ENCODE measurements around the gene HSDL2.

HSDL2 gene

GRCh38 chr9:112479221-112479620 lies 99.3 kb downstream of the HSDL2 start:
- Mint-ChIP-seq H3K36me3 (ENCODE audit: low read depth) (peaks cover 36% of the 10 kb centered on the region), H3K27me3 (no peaks in the 10 kb centered on the region), H3K4me1 (ENCODE audit: low read depth) (no peaks in the 10 kb centered on the region), H3K4me3 (no peak overlapping the region), H3K27ac (no peak overlapping the region), H3K9me3 (peaks cover 7% of the 10 kb centered on the region)
- no peak for DNase-seq

GRCh38 chr9:112484607-112485006 lies 104.7 kb downstream of the HSDL2 start:
- H3K4me1 Mint-ChIP-seq (ENCODE audit: low read depth) = peaks cover 32% of the 10 kb centered on the region
- H3K27ac Mint-ChIP-seq = no peak overlapping the region
- no peak for DNase-seq
- H3K36me3 Mint-ChIP-seq (ENCODE audit: low read depth) = peaks cover 14% of the 10 kb centered on the region
- H3K9me3 Mint-ChIP-seq = no peaks in the 10 kb centered on the region
- no peaks in the 10 kb centered on the region for H3K27me3 Mint-ChIP-seq
- H3K4me3 Mint-ChIP-seq = no peak overlapping the region

GRCh38 chr9:112485574-112485973 lies 105.7 kb downstream of the HSDL2 start:
- H3K9me3 Mint-ChIP-seq = no peaks in the 10 kb centered on the region
- DNase-seq = no peak
- H3K4me3 Mint-ChIP-seq = peak overlapping the region; percentile 96
- no peaks in the 10 kb centered on the region for H3K27me3 Mint-ChIP-seq
- peaks cover 14% of the 10 kb centered on the region for H3K36me3 Mint-ChIP-seq (ENCODE audit: low read depth)
- H3K27ac Mint-ChIP-seq = peak overlapping the region; percentile 95
- peaks cover 40% of the 10 kb centered on the region for H3K4me1 Mint-ChIP-seq (ENCODE audit: low read depth)

- H3K36me3 Mint-ChIP-seq (ENCODE audit: low read depth) = peaks cover 14% of the 10 kb centered on the region
- H3K4me3 Mint-ChIP-seq = peak within 1 kb of the TSS; percentile 96
- no peaks in the 10 kb centered on the region for H3K9me3 Mint-ChIP-seq
- H3K4me1 Mint-ChIP-seq (ENCODE audit: low read depth) = peaks cover 43% of the 10 kb centered on the region
- peak; percentile 89 for DNase-seq
- peak within 1 kb of the TSS; percentile 95 for H3K27ac Mint-ChIP-seq
- H3K27me3 Mint-ChIP-seq = no peaks in the 10 kb centered on the region
Measured at GRCh38 chr9:112486221-112487007, 106.5 kb downstream of the HSDL2 start, which contains the start of gene KIAA1958. KIAA1958 (plus strand) TSS chr9:112486827; CDS start chr9:112574081, 87,254 bp downstream.

- H3K27me3 Mint-ChIP-seq = no peaks in the 10 kb centered on the region
- DNase-seq = peak; percentile 76
- peak overlapping the region; percentile 93 for H3K4me3 Mint-ChIP-seq
- H3K4me1 Mint-ChIP-seq (ENCODE audit: low read depth) = peaks cover 43% of the 10 kb centered on the region
- peaks cover 14% of the 10 kb centered on the region for H3K36me3 Mint-ChIP-seq (ENCODE audit: low read depth)
- no peaks in the 10 kb centered on the region for H3K9me3 Mint-ChIP-seq
- H3K27ac Mint-ChIP-seq = peak overlapping the region; percentile 90
Measured at GRCh38 chr9:112487008-112487798, 107.3 kb downstream of the HSDL2 start.

GRCh38 chr9:112487799-112488340 lies 108.0 kb downstream of the HSDL2 start:
- no peaks in the 10 kb centered on the region for H3K9me3 Mint-ChIP-seq
- peaks cover 43% of the 10 kb centered on the region for H3K4me1 Mint-ChIP-seq (ENCODE audit: low read depth)
- no peak for DNase-seq
- peak overlapping the region; percentile 90 for H3K27ac Mint-ChIP-seq
- H3K27me3 Mint-ChIP-seq = no peaks in the 10 kb centered on the region
- peak overlapping the region; percentile 93 for H3K4me3 Mint-ChIP-seq
- peaks cover 19% of the 10 kb centered on the region for H3K36me3 Mint-ChIP-seq (ENCODE audit: low read depth)

- H3K27me3 Mint-ChIP-seq = no peaks in the 10 kb centered on the region
- H3K4me1 Mint-ChIP-seq (ENCODE audit: low read depth) = peaks cover 43% of the 10 kb centered on the region
- H3K9me3 Mint-ChIP-seq = peaks cover 9% of the 10 kb centered on the region
- H3K27ac Mint-ChIP-seq = no peak overlapping the region
- H3K36me3 Mint-ChIP-seq (ENCODE audit: low read depth) = peaks cover 28% of the 10 kb centered on the region
- H3K4me3 Mint-ChIP-seq = no peak overlapping the region
- DNase-seq = no peak
Measured at GRCh38 chr9:112489039-112489546, 109.2 kb downstream of the HSDL2 start.

GRCh38 chr9:112489876-112490666 lies 110.2 kb downstream of the HSDL2 start:
- Mint-ChIP-seq H3K27ac (no peak overlapping the region), H3K27me3 (no peaks in the 10 kb centered on the region), H3K9me3 (peaks cover 13% of the 10 kb centered on the region), H3K36me3 (ENCODE audit: low read depth) (peaks cover 38% of the 10 kb centered on the region), H3K4me3 (no peak overlapping the region), H3K4me1 (ENCODE audit: low read depth) (peaks cover 44% of the 10 kb centered on the region)
- DNase-seq = no peak

- H3K27ac Mint-ChIP-seq = no peak overlapping the region
- H3K4me3 Mint-ChIP-seq = no peak overlapping the region
- no peak for DNase-seq
- H3K4me1 Mint-ChIP-seq (ENCODE audit: low read depth) = peaks cover 26% of the 10 kb centered on the region
- H3K36me3 Mint-ChIP-seq (ENCODE audit: low read depth) = peaks cover 39% of the 10 kb centered on the region
- H3K27me3 Mint-ChIP-seq = no peaks in the 10 kb centered on the region
- H3K9me3 Mint-ChIP-seq = peaks cover 19% of the 10 kb centered on the region
Measured at GRCh38 chr9:112493393-112494137, 113.7 kb downstream of the HSDL2 start.

GRCh38 chr9:112494153-112494552 lies 114.2 kb downstream of the HSDL2 start:
- H3K9me3 Mint-ChIP-seq = peaks cover 19% of the 10 kb centered on the region
- no peaks in the 10 kb centered on the region for H3K27me3 Mint-ChIP-seq
- no peak overlapping the region for H3K4me3 Mint-ChIP-seq
- H3K4me1 Mint-ChIP-seq (ENCODE audit: low read depth) = peaks cover 22% of the 10 kb centered on the region
- H3K27ac Mint-ChIP-seq = no peak overlapping the region
- H3K36me3 Mint-ChIP-seq (ENCODE audit: low read depth) = peaks cover 39% of the 10 kb centered on the region
- DNase-seq = no peak

- no peak overlapping the region for H3K4me3 Mint-ChIP-seq
- no peaks in the 10 kb centered on the region for H3K27me3 Mint-ChIP-seq
- peaks cover 11% of the 10 kb centered on the region for H3K4me1 Mint-ChIP-seq (ENCODE audit: low read depth)
- H3K36me3 Mint-ChIP-seq (ENCODE audit: low read depth) = peaks cover 39% of the 10 kb centered on the region
- peaks cover 19% of the 10 kb centered on the region for H3K9me3 Mint-ChIP-seq
- DNase-seq = no peak
- no peak overlapping the region for H3K27ac Mint-ChIP-seq
Measured at GRCh38 chr9:112495614-112496013, 115.7 kb downstream of the HSDL2 start.

- Mint-ChIP-seq H3K4me1 (ENCODE audit: low read depth) (peaks cover 9% of the 10 kb centered on the region), H3K27me3 (no peaks in the 10 kb centered on the region), H3K9me3 (peaks cover 19% of the 10 kb centered on the region), H3K36me3 (ENCODE audit: low read depth) (peaks cover 39% of the 10 kb centered on the region), H3K4me3 (no peak overlapping the region), H3K27ac (no peak overlapping the region)
- DNase-seq = no peak
Measured at GRCh38 chr9:112496074-112496722, 116.3 kb downstream of the HSDL2 start.

GRCh38 chr9:112500842-112501241 lies 120.9 kb downstream of the HSDL2 start:
- Mint-ChIP-seq H3K27me3 (no peaks in the 10 kb centered on the region), H3K9me3 (no peaks in the 10 kb centered on the region), H3K36me3 (ENCODE audit: low read depth) (peaks cover 2% of the 10 kb centered on the region), H3K27ac (no peak overlapping the region), H3K4me3 (no peak overlapping the region), H3K4me1 (ENCODE audit: low read depth) (peaks cover 6% of the 10 kb centered on the region)
- DNase-seq = no peak

All from activated T-cell treated with anti-CD3 and anti-CD28 coated beads, Interleukin-2, amount 50 U/mL, for 24 hours (primary cell).